ENCODE results near the gene PUS10.
"Not testable (repeated sequence)": the region's sequence is repeated elsewhere in the genome, so short reads cannot be mapped to it uniquely, and the experiment has no call there.

PUS10 gene

GRCh38 chr2:60925994-60926740, 91.9 kb downstream of the PUS10 start:
- H3K4me3 ChIP-seq (ENCODE audit: control insufficient read depth, low read depth, low read length) = no peak overlapping the region
- TF ChIP-seq CTCF (IDR thresholded peaks at IDR 0.05; ENCODE audit: control insufficient read depth, insufficient read depth, low read depth, low read length, missing control alignments) = no peak
- no peak for DNase-seq (ENCODE audit: low read depth)

- DNase-seq (ENCODE audit: low read depth) = no peak
- no peak for TF ChIP-seq CTCF (IDR thresholded peaks at IDR 0.05; ENCODE audit: control insufficient read depth, insufficient read depth, low read depth, low read length, missing control alignments)
- H3K4me3 ChIP-seq (ENCODE audit: control insufficient read depth, low read depth, low read length) = no peak overlapping the region
Measured at GRCh38 chr2:60907329-60907728, 110.7 kb downstream of the PUS10 start.

DNA sequence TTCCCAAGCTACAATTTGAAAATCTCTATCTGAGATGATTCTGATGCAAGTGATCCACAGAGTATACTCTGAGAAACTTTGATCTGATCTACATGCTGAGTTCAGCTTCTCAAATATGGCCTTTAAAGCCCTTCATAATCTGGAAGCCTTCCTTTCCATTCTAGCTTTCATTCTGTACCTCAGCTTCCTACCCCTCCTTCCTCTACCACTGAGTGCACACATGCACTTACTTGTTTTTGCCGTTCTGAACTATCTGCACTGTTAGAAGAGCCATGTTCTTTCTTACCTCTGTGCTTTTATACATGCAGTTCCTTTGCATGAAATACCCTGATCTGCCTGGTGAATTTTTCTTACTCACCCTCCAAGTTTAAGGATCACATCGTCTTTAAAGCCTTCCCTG, 111.7 kb downstream of the PUS10 start:
- no peak for TF ChIP-seq CTCF (IDR thresholded peaks at IDR 0.05; ENCODE audit: control insufficient read depth, insufficient read depth, low read depth, low read length, missing control alignments)
- DNase-seq (ENCODE audit: low read depth) = no peak
- no peak overlapping the region for H3K4me3 ChIP-seq (ENCODE audit: control insufficient read depth, low read depth, low read length)

- not testable (repeated sequence) for H3K4me3 ChIP-seq (ENCODE audit: control insufficient read depth, low read depth, low read length); DNase-seq (ENCODE audit: low read depth)
Measured at GRCh38 chr2:60905867-60906266, 112.2 kb downstream of the PUS10 start.

DNA sequence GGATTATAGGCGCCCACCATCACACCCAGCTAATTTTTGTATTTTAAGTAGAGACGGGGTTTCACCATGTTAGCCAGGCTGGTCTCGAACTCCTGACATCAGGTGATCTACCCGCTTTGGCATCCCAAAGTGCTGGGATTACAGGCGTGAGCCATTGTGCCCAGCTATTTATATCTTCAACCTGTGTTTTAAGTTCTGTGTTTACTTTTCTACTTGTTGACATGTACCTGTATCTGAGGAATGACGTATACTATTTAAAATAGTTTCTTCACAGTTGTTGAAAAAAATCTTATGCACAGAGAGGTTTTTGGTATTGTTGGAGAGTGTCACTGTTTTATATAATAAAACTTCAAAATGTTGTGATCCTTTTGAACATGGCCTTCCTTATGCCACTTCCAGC, 116.8 kb downstream of the PUS10 start:
- H3K4me3 ChIP-seq (ENCODE audit: control insufficient read depth, low read depth, low read length); DNase-seq (ENCODE audit: low read depth): not testable (repeated sequence)

GRCh38 chr2:60899892-60900249, 118.2 kb downstream of the PUS10 start:
- TF ChIP-seq CTCF (IDR thresholded peaks at IDR 0.05; ENCODE audit: control insufficient read depth, insufficient read depth, low read depth, low read length, missing control alignments) = no peak

DNA sequence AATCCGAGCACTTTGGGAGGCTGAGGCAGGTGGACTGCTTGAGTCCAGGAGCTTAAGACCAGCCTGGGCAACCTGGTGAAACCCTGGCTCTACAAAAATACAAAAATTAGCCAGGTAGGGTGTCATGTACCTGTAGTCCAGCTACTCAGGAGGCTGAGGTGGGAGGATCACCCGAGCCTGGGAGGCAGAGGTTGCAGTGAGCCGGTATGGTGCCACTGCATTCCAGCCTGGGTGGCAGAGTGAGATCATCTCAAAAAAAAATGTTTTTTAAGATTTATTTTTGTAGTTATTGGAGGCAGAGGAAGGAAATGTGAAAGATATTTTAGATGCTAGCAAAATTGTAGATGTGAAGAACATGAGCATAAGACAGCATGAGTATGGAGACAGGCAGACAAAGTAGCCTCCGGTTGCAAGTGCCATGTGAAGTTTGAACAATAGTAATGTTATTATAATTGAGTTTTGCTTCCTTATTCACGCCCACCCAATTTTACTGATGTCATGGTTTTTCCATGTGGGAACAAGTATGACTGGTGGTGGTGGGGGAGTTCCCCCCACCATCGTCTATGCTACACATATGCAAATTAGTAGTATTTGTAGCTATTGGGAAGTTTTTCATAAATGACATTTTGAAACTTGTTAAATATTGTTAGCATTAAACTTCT, 118.7 kb downstream of the PUS10 start:
- DNase-seq (ENCODE audit: low read depth) = no peak
- no peak overlapping the region for H3K4me3 ChIP-seq (ENCODE audit: control insufficient read depth, low read depth, low read length)
- no peak for TF ChIP-seq CTCF (IDR thresholded peaks at IDR 0.05; ENCODE audit: control insufficient read depth, insufficient read depth, low read depth, low read length, missing control alignments)

More at GRCh38 chr2:60899892-60900249, 118.2 kb downstream of the PUS10 start:
- DNase-seq (ENCODE audit: low read depth) = no peak
- H3K4me3 ChIP-seq (ENCODE audit: control insufficient read depth, low read depth, low read length) = no peak overlapping the region

Data from AG09309 (cell line).